Neural cell (in vitro differentiated cells): ENCODE data around the gene SLF1.

Experiments used
- EP300 ChIP-seq: fragments of 450-650 bp; conservative IDR thresholded peaks from 2 replicates; pipeline ENCODE4 v1.6.1; 2014; ENCODE audit warnings: antibody characterized with exemption, mild to moderate bottlenecking, moderate library complexity; ENCODE audit not compliant: poor library complexity, severe bottlenecking
- EZH2 ChIP-seq: fragments of 200-600, 300-800 bp; shearing (Covaris generic), sonication (generic); IDR thresholded peaks from 2 replicates; pipeline ENCODE4 v1.6.1; 2014; ENCODE audit warnings: antibody characterized with exemption, low read length, borderline replicate concordance, mild to moderate bottlenecking; ENCODE audit not compliant: insufficient read depth, poor library complexity, severe bottlenecking
- MXI1 ChIP-seq: fragments of 450-650 bp; conservative IDR thresholded peaks from 2 replicates; pipeline ENCODE4 v1.6.1; 2014; ENCODE audit warnings: antibody characterized with exemption, mild to moderate bottlenecking; ENCODE audit not compliant: poor library complexity, severe bottlenecking
- POLR2AphosphoS5 ChIP-seq: IDR thresholded peaks from 2 replicates; pipeline ENCODE4 v1.6.1; 2012
- SMC3 ChIP-seq: fragments of 450-650 bp; conservative IDR thresholded peaks from 2 replicates; pipeline ENCODE4 v1.6.1; 2014; ENCODE audit warnings: antibody characterized with exemption, mild to moderate bottlenecking, moderate library complexity; ENCODE audit not compliant: poor library complexity
- TAF1 ChIP-seq: IDR thresholded peaks from 2 replicates; pipeline ENCODE4 v1.6.1; 2012; ENCODE audit warnings: low read depth
- TF ChIP-seq, protein P1 (sequence below): fragments of 450-650 bp; IDR thresholded peaks from 2 replicates; pipeline ENCODE4 v1.5.1; 2014; ENCODE audit warnings: antibody characterized with exemption, mild to moderate bottlenecking, moderate library complexity; ENCODE audit not compliant: poor library complexity, severe bottlenecking
- TF ChIP-seq, protein P2 (sequence below): IDR thresholded peaks from 2 replicates; pipeline ENCODE4 v1.6.1; 2012; ENCODE audit warnings: borderline replicate concordance

DNA sequence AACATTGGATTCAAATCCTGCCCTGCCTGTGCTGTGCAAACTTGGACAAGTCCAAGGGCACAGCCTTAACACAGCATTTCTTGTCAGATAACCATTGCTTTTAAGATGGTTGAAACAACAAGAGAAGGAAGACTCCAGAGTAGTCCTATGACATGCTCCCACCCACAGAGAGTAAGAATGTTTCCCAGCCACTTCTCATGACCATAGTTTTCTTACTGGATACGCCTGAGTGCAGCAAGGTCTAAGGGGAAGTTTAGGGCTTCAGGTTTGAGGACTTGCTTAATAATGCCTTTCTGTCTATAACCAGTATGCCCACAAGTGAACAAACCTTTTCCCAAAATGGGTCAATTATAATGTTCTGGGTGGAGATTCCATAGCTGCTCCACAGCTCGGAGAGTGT lies 126.4 kb downstream of the SLF1 start:
- TF ChIP-seq, protein P1, sequence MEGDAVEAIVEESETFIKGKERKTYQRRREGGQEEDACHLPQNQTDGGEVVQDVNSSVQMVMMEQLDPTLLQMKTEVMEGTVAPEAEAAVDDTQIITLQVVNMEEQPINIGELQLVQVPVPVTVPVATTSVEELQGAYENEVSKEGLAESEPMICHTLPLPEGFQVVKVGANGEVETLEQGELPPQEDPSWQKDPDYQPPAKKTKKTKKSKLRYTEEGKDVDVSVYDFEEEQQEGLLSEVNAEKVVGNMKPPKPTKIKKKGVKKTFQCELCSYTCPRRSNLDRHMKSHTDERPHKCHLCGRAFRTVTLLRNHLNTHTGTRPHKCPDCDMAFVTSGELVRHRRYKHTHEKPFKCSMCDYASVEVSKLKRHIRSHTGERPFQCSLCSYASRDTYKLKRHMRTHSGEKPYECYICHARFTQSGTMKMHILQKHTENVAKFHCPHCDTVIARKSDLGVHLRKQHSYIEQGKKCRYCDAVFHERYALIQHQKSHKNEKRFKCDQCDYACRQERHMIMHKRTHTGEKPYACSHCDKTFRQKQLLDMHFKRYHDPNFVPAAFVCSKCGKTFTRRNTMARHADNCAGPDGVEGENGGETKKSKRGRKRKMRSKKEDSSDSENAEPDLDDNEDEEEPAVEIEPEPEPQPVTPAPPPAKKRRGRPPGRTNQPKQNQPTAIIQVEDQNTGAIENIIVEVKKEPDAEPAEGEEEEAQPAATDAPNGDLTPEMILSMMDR, result no peak
- TF ChIP-seq TAF1 (no peak), POLR2AphosphoS5 (no peak), MXI1 (no peak), SMC3 (no peak), EP300 (no peak), EZH2 (no peak)
- TF ChIP-seq, protein P2, sequence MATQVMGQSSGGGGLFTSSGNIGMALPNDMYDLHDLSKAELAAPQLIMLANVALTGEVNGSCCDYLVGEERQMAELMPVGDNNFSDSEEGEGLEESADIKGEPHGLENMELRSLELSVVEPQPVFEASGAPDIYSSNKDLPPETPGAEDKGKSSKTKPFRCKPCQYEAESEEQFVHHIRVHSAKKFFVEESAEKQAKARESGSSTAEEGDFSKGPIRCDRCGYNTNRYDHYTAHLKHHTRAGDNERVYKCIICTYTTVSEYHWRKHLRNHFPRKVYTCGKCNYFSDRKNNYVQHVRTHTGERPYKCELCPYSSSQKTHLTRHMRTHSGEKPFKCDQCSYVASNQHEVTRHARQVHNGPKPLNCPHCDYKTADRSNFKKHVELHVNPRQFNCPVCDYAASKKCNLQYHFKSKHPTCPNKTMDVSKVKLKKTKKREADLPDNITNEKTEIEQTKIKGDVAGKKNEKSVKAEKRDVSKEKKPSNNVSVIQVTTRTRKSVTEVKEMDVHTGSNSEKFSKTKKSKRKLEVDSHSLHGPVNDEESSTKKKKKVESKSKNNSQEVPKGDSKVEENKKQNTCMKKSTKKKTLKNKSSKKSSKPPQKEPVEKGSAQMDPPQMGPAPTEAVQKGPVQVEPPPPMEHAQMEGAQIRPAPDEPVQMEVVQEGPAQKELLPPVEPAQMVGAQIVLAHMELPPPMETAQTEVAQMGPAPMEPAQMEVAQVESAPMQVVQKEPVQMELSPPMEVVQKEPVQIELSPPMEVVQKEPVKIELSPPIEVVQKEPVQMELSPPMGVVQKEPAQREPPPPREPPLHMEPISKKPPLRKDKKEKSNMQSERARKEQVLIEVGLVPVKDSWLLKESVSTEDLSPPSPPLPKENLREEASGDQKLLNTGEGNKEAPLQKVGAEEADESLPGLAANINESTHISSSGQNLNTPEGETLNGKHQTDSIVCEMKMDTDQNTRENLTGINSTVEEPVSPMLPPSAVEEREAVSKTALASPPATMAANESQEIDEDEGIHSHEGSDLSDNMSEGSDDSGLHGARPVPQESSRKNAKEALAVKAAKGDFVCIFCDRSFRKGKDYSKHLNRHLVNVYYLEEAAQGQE, result no peak
